GM10248 (cell line): ENCODE results near the gene FCN3.

Experiments used
- CTCF ChIA-PET: fragments of 300-600 bp; sonication (Branson Sonifier 250); formaldehyde crosslinking; extraction: SDS; loops from one replicate; lab custom pipeline; 2021; ENCODE audit warnings: antibody characterized with exemption; lab: Yijun Ruan, JAX
- POLR2A ChIA-PET: fragments of 350-650 bp; sonication (Branson Sonifier 250); formaldehyde crosslinking; extraction: SDS; loops from one replicate; lab custom pipeline; 2020; ENCODE audit warnings: antibody characterized with exemption; lab: Yijun Ruan, JAX
- DNase-seq: peaks from one replicate; pipeline ENCODE4 v3.0.0; 2012; ENCODE audit errors: extremely low spot score
- CTCF ChIP-seq: IDR thresholded peaks from 2 replicates; pipeline ENCODE4 v1.5.1; 2012; ENCODE audit warnings: mild to moderate bottlenecking, low read depth; ENCODE audit errors: extremely low read depth, missing control alignments, control extremely low read depth

The FCN3 gene

GRCh38 chr1:27374362-27375086 lies at the start of gene FCN3:
FCN3 (minus strand) TSS chr1:27374824; CDS start chr1:27374818, 6 bp downstream.
- CTCF ChIA-PET, result interaction anchor here (1.1 to 1.2 kb wide), 4 partner anchors 8 to 77 kb away, joined by 3 to 4 read pairs (median 4); partner anchors contain the start of gene MAP3K6

GRCh38 chr1:27423709-27424108 lies 49.1 kb upstream of the FCN3 start:
- POLR2A ChIA-PET, result no interaction called here
- CTCF ChIA-PET, result interaction anchor here (1.0 to 10.7 kb wide), 5 partner anchors 10 to 183 kb away, joined by 3 to 66 read pairs (median 5); no protein-coding TSS in a partner anchor
- no peak for DNase-seq
- TF ChIP-seq CTCF, result no peak

More at GRCh38 chr1:27374362-27375086, at the start of gene FCN3:
- TF ChIP-seq CTCF, result no peak
- POLR2A ChIA-PET, result no interaction called here
- no peak for DNase-seq

GRCh38 chr1:27418326-27419185 lies 43.9 kb upstream of the FCN3 start:
- DNase-seq, result peak; percentile 83
- no peak for TF ChIP-seq CTCF
- CTCF ChIA-PET, result interaction anchor here (0.7 to 1.9 kb wide), 12 partner anchors 8 to 244 kb away, joined by 3 to 8 read pairs (median 4); partner anchors contain the start of gene AHDC1
- POLR2A ChIA-PET, result no interaction called here

- ChIA-PET CTCF (interaction anchor here (1.0 to 2.3 kb wide), 8 partner anchors 13 to 245 kb away, joined by 3 to 19 read pairs (median 4); no protein-coding TSS in a partner anchor), POLR2A (interaction anchor here (0.5 kb wide), 1 partner anchor 24 kb away, joined by 6 read pairs; no protein-coding TSS in a partner anchor)
- TF ChIP-seq CTCF, result no peak
- no peak for DNase-seq
Observed at GRCh38 chr1:27417713-27418112, 43.1 kb upstream of the FCN3 start.

GRCh38 chr1:27416387-27417111 lies 41.9 kb upstream of the FCN3 start:
- ChIA-PET CTCF (interaction anchor here (0.7 to 5.1 kb wide), 43 partner anchors 8 to 247 kb away, joined by 3 to 41 read pairs (median 5); partner anchors contain the start of genes AHDC1 and WASF2), POLR2A (interaction anchor here (1.0 kb wide), 1 partner anchor 27 kb away, joined by 3 read pairs; no protein-coding TSS in a partner anchor)
- no peak for DNase-seq

More at GRCh38 chr1:27416387-27417111, 41.9 kb upstream of the FCN3 start:
- TF ChIP-seq CTCF, result peak; percentile 64
